Fibroblast of lung (primary cell): Measurements from ENCODE around the gene KLRG1.

ENCODE experiments used
- EZH2 ChIP-seq: IDR thresholded peaks from 2 replicates; pipeline ENCODE4 v1.5.1; 2012; ENCODE audit warnings: low read length, control low read depth, mild to moderate bottlenecking; ENCODE audit errors: missing control alignments
- TF ChIP-seq, protein P1 (sequence below), 2 donors: IDR thresholded peaks in 1 of 2; conservative IDR thresholded peaks in 1 of 2; 1 replicate in 1 of 2; 2 replicates in 1 of 2; pipeline ENCODE4 v1.5.1; 2011 to 2012; ENCODE audit warnings: low read length in 2 of 2, control low read depth in 1 of 2, inconsistent platforms in 1 of 2, low read depth in 1 of 2, mild to moderate bottlenecking in 1 of 2

DNA sequence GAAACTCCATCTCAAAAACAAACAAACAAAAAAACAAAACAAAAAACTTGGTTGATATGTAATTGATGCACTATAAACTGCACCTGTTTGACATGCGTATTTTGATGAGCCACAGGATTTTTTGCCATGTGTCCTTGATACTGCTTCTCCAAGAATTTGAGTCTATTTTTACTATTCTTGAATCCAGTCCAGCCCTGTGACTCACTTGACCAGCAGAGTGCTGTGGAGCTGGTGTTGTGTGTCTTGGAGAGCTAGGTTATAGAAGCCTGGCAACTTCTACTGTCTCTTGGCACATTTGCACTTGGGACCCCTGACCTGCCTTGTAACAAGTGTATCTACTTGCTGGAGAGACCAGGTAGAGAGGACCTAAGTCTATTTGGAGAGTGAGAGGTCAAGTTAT, 52.0 kb downstream of the KLRG1 start:
- TF ChIP-seq, protein P1, sequence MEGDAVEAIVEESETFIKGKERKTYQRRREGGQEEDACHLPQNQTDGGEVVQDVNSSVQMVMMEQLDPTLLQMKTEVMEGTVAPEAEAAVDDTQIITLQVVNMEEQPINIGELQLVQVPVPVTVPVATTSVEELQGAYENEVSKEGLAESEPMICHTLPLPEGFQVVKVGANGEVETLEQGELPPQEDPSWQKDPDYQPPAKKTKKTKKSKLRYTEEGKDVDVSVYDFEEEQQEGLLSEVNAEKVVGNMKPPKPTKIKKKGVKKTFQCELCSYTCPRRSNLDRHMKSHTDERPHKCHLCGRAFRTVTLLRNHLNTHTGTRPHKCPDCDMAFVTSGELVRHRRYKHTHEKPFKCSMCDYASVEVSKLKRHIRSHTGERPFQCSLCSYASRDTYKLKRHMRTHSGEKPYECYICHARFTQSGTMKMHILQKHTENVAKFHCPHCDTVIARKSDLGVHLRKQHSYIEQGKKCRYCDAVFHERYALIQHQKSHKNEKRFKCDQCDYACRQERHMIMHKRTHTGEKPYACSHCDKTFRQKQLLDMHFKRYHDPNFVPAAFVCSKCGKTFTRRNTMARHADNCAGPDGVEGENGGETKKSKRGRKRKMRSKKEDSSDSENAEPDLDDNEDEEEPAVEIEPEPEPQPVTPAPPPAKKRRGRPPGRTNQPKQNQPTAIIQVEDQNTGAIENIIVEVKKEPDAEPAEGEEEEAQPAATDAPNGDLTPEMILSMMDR (conservative IDR thresholded peaks at IDR 0.05 in 1 of 2, IDR thresholded peaks at IDR 0.05 in 1 of 2; ENCODE audit: low read depth in 1 of 2, low read length in 2 of 2), result no peak
- no peak for TF ChIP-seq EZH2
